ENCODE data around the gene ITCH.
"Not testable (repeated sequence)": the region's sequence is repeated elsewhere in the genome, so short reads cannot be mapped to it uniquely, and the experiment has no call there.

The ITCH gene

GRCh38 chr20:34382877-34383455, 19.9 kb downstream of the ITCH start:
- DNase-seq, result not testable (repeated sequence)

- DNase-seq, result no peak
Observed at GRCh38 chr20:34385464-34385863, 22.4 kb downstream of the ITCH start.

GRCh38 chr20:34388000-34388399, 24.9 kb downstream of the ITCH start:
- no peak for DNase-seq

DNA sequence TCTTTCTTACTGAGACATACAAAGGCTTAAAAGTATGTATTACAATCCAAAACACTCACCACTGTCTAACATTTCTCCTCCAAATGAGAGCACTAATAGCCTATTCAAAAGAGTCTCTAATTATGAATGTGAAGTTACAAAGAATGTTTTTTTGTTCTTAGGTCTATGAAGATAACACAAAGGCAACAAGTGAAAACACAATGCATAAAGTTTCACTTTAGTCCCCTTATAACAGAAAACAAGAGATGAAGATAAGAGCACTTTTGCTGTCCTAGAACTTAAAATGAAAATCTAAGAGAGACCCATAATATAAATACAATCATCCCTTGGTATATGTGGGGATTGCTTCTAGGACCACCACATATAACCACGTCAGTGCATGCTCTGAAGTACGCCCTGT, 25.6 kb downstream of the ITCH start:
- peak in 1 of 5 experiments; percentile 4 for DNase-seq

- no peak for DNase-seq
Observed at GRCh38 chr20:34389206-34389953, 26.3 kb downstream of the ITCH start.

DNA sequence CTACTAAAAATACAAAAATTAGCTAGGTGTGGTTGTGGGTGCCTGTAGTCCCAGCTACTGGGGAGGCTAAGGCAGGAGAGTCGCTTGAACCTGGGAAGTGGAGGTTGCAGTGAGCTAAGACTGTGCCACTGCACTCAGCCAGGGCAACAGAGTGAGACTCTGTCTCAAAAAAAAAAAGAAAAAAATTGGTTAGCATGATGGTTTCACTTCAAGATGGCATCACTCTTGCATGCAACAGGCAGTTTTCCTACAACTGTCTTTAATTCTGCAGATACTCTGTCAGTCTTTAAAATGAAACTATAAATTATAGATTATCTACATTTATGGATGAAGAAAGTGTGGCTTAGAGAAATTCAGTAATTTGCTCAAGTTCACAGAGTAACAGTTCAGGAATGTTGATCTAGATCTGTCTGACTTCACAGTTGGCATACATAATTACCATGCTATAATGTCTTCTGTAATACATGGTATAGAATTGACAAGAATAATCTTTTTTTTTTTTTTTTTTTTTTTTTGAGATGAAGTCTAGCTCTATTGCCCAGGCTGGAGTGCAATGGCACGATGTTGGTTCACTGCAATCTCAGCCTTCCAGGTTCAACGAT, 27.0 kb downstream of the ITCH start:
- no peak for DNase-seq

- DNase-seq, result no peak
Observed at GRCh38 chr20:34396408-34396807, 33.3 kb downstream of the ITCH start.

- DNase-seq, result no peak
Observed at GRCh38 chr20:34397096-34397495, 34.0 kb downstream of the ITCH start.

- DNase-seq, result not testable (repeated sequence)
Observed at GRCh38 chr20:34400776-34401175, 37.7 kb downstream of the ITCH start.

DNA sequence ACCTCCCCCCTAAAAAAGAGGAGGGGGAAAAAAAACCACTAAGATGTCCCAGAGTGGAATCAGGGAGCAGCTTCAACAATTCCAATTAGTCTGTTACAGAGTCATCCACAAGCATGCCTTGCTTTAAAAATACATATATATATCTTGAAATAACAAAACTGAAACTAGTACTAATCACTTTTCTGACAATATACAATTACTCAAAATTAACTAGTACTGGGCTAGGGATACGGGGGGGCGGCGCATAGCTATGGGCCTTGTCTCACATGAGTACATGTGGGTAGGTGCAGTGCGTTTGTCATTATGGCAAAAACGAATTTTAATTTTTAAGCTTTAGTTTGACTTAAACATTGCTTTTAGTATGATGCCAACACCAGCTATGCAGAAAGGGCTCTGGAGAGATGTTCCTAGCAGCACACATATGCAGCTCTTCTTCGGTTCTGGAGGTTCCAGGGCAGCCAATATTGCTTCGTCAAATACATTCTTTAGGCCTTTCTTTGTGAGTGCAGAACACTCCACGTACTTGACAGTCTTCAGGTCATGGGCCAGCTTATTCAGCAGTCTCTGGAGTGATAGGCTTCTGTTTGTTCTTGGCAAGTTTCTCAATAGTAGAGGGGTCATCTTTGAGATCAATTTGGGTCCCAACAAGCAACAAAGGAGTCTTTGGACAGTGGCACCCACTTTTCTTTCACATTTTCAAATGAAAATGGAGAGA, 38.8 kb downstream of the ITCH start:
- DNase-seq, result no peak

DNA sequence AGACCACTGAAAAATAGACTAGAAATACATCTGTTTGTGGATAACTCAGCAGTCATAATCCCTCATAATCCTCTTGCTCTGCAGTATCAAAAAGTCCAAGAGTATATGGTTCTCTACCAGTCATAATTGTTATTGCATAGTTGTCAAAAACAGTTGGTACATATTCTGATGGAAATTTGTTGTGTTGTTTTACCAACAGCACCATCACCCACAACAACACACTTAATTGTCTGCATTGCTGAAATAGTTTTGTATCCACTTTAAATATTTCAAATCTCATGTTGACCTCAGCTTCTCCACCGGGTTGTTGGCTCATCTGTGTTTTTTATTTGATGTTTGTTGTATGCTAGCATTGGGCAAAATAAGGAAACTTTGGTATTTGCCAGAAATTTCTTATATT, 39.4 kb downstream of the ITCH start:
- DNase-seq, result no peak

GRCh38 chr20:34403063-34403827, 40.2 kb downstream of the ITCH start:
- no peak for DNase-seq

DNA sequence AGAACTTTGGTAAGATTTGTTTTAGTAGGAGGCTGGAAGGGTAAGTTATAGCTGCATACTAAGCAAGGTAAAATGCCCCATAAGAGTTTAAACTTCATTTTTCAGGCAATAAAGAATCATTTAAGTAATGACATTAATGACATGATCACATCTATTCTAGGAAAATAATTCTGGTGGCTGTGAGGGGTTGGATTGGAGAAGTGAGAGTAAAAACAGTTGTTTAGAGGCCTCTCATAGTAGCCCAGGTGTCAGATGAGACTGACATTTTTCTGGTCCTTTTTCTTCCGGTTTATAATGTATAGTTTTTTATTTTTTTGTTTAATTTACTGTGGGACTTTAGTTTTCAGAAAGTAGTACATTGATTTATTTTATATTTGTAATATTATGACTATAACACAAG, 40.8 kb downstream of the ITCH start:
- no peak for DNase-seq

DNA sequence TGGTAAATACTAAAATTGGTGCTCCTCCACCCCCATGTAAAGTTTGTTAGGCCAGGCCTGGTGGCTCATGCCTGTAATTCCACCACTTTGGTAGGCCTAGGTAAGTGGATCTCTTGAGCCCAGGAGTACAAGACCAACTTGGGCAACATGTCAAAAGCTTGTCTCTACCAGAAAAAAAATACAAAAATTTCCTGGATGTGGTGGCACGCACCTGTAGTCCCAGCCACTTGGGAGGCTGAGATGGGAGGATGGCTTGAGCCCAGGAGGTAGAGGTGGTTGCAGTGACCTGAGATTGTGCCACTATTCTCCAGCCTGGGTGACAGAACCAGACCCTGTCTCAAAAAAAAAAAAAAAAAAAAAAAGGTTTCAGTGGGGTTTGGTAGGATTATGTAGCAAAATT, 41.7 kb downstream of the ITCH start:
- no peak for DNase-seq

GRCh38 chr20:34405247-34405651, 42.2 kb downstream of the ITCH start:
- DNase-seq, result peak in 2 of 5 experiments; percentile 44 to 73

DNA sequence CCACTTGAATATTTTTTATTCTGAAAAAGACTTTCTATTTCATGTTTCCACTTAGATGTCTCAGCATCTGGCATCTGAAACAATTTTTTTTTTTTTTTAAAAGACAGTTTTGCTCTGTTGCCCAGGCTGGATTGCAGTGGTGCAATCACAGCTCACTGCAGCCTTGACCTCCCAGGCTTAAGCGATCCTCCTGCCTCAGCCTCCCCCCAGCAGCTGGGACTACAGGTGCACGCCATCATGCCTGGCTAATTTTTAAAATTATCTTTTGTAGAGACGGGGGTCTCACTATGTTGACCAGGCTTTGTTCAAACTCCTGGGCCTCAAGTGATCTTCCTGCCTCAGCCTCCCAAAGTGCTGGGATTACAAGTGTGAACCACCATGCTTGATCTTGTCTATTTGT, 42.9 kb downstream of the ITCH start:
- DNase-seq, result not testable (repeated sequence)

DNA sequence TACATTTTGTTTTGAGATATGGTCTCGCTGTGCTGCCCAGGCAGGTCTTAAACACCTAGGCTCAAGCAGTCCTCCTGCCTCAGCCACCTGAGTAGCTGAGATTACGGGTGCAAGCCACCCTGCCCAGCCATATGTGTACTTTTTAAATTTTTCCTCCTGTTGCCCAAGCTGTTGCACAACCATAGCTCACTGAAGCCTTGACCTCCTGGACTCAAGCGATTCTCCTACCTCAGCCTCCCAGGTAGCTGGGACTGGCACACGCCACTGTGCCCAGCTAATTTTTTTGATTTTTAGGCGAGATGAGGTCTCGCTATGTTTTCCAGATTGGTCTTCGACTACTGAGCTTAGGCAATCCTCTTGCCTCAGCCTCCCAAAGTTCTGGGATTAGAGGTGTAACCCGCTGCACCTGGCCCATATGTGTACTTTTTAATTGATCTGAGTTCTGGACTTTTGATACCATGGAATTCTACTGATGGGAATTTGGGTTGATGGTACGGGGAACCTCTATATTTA, 44.9 kb downstream of the ITCH start:
- no peak for DNase-seq

DNA sequence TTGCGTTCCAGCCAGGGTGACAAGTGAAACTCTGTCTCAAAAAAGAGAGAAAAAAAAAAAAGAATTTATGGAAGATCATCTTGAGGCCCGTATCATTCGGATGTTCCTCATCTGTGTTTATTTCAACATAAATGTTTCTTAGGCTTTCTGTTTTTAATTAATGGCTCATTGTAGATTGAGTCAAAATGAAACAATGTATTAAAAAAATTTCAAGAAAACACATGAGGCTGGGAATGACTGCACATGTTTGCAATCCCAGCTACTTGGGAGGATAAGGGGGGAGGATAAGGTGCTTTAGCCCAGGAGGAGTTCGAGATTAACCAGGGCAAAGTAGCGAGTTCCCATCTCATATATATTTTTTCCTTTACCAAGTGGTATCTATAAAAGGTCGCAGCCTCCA, 47.3 kb downstream of the ITCH start:
- DNase-seq, result no peak

DNA sequence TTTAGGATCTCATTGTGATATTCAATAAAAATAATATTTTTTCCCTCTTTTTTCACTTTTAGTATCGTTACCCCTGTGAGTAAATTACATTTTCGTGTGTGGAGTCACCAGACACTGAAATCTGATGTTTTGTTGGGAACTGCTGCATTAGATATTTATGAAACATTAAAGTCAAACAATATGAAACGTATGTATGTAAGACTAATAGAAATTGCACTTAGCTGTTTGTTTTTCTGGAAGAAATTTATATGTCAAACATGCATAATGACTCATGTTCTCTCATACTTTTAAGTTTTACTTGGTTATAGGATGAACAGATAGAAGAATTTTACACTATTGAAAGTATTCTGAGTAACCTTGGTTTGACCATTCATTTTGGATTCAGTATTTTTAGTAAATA, 49.4 kb downstream of the ITCH start:
- DNase-seq, result no peak

DNA sequence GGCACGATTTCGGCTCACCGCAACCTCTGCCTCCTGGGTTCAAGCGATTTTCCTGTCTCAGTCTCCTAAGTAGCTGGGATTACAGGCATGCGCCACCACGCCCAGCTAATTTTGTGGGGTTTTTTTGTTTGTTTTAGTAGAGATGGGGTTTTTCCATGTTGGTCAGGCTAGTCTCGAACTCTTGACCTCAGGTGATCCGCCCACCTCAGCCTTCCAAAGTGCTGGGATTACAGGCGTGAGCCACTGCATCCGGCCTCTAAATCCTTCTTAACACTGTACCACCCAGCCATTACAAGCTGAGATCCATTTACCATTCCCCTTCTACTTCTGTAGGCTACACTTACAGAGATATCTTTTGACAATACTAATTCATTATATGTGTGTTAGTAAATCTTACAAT, 51.5 kb downstream of the ITCH start:
- DNase-seq, result not testable (repeated sequence)

DNA sequence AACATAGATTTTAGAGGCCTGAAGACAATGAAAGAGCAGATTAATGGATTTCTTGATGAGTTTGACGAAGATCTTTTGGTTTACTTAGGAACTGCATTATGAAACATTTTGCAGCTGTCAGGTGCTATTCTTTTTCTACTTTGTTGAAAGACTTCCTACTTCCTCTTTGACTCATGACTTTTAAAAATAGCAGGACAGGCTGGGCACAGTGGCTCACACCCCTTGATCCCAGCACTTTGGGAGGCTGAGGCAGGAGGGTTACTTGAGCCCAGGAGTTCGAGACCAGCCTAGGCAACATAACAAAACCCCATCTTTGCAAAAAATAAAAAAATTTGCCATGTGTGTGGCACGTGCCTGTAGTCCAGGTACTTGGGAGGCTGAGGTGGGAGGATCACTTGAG, 52.0 kb downstream of the ITCH start:
- no peak for DNase-seq

GRCh38 chr20:34420146-34420545, 57.1 kb downstream of the ITCH start:
- DNase-seq, result no peak

- DNase-seq, result no peak
Observed at GRCh38 chr20:34420975-34421374, 57.9 kb downstream of the ITCH start.

All from T-helper 2 cell (primary cell).